Measurements from ENCODE around the gene PBLD. TPM values are rescaled to one million over a fixed set of nuclear protein-coding genes. Genes with fewer than 3 reads are reported as not detected.
"Not testable (repeated sequence)": the region's sequence is repeated elsewhere in the genome, so short reads cannot be mapped to it uniquely, and the experiment has no call there.

Gene PBLD
- polyA plus RNA-seq, 12 donors = 5.2 to 17.3 (median 8.0) TPM; not detected in 1

- no peak for DNase-seq
Measured at GRCh38 chr10:68280758-68281157, 52.0 kb downstream of the PBLD start.

DNA sequence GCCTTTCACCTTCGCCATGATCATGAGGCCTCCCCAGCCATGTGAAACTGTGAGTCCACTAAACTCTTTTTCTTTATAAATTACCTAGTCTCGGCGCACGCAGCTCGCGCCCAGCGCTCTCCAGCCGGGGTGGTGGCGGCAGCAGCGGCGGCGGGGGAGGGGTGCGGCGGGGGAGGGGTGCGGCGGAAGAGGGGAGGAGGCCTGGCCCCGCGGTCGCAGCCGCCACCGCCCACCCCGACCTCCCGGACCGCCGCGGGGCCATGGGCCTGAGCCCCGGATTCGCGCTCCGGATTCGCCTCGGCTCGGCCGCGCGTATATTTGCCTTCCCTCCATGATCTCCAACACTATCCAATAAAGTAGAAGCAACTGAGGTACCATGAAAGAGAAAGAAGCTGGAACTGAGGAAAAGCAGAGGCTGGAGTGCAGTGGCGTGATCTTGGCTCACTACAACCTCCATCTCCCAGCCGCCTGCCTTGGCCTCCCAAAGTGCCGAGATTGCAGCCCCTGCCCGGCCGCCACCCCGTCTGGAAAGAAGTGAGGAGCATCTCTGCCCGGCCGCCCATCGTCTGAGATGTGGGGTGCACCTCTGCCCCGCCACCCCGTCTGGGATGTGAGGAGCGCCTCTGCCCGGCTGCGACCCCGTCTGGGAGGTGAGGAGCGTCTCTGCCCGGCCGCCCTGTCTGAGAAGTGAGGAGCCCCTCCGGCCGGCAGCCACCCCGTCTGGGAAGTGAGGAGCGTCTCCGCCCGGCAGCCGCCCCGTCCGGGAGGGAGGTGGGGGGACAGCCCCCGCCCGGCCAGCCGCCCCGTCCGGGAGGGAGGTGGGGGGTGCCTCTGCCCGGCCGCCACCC, 53.6 kb downstream of the PBLD start:
- DNase-seq = not testable (repeated sequence)

DNA sequence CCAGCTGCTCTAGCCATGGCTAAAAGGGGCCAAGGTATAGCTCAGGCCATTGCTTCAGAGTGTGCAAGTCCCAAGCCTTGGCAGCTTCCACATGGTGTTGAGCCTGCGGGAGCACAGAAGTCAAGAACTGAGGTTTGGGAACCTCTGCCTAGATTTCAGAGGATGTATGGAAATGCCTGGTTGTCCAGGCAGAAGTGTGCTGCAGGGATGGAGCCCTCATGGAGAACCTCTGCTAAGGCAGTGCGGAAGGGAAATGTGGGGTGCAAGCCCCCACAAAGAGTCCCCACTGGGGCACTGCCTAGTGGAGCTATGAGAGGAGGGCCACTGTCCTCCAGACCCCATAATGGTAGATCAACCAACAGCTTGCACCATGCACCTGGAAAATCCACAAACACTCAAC, 54.9 kb downstream of the PBLD start:
- DNase-seq = not testable (repeated sequence)

DNA sequence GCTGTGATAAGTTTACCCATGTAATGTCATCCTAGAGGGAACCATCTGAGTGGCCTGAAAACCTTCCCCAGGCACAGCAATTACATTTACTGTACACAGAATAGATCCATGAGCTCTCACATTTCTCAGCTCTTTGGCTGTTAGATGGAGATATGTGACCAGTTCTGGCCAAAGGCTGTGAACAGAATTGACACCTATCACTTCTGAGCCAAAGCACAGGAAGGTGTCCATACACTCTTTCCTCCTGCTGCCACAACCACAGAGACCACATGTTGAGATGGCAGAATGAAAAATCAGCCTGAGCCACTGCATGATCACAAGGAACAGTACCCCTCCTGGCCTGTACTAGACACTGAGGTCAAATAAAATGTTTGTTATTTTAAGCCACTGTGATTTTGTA, 56.5 kb downstream of the PBLD start:
- DNase-seq = no peak

DNA sequence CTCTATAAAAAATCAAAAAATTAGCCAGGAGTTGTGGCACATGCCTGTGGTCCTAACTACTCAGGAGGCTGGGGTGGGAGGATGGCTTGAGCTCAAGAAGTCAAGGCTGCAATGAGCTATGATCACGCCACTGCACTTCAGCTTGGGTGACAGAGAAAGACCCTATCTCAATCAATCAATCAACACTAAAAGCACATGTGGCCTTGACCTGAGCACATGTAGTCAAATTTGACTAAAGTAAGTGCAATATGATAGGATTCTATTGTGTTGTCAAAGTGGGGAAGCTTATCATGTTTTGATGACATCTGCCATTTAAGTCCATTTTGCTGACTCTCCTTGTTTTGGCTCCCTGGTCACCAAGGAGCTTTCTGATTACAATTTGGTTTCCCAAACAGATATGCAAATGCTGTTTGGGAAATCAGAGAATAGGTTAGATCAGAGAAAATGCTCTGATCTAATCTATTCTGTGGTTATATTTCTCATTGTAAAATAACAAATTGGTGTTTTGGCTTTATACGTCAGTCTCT, 57.1 kb downstream of the PBLD start:
- no peak for DNase-seq

DNA sequence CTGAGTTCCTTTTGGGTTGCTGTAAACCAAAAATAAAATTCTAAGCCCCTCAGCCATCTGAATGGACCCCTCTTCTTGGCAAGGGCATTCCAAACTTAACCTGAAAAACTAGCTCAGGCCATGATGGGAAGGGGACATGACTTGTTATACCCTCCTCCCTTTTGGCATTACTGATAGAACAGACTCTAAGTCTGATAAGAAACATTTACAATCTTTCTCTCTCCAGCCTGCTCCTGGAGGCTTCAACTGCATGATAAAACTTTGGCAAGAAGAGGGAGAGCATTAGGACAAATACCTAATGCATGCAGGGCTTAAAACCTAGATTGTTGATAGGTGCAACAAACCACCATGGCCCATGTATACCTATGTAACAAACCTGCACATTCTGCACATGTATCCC, 59.9 kb downstream of the PBLD start:
- no peak for DNase-seq

DNA sequence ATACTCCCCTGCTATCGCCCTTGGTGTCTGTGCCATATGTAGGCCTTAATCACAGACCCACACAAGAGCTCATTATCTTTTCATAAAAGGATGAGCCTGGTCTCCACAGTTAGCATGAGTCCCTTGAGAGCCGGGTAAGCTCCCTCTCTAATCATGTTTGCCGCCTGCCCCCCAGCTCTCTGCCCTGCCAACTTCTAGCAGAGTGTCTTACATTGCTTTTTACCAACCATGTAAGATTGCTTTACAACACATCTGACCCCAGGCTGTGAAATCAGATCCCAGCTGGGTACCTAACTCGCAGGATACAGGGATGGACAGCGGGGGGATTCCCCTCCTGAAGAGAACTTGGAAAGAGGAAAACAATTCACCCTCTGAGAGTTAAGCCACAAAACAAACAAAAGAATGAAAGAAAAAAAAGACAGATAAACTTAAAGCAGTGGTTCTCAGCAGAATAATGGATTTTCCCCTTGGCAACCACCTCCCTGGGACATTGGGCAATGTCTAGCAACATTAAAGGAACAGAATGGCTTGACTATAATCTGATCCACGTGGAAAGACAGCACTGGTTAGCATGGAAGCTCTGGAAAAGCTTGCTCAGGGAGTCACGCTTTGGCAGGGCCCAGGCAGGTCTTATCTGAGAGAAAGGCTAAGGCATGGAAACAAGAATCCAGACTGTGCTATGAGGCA, 61.4 kb downstream of the PBLD start:
- no peak for DNase-seq

DNA sequence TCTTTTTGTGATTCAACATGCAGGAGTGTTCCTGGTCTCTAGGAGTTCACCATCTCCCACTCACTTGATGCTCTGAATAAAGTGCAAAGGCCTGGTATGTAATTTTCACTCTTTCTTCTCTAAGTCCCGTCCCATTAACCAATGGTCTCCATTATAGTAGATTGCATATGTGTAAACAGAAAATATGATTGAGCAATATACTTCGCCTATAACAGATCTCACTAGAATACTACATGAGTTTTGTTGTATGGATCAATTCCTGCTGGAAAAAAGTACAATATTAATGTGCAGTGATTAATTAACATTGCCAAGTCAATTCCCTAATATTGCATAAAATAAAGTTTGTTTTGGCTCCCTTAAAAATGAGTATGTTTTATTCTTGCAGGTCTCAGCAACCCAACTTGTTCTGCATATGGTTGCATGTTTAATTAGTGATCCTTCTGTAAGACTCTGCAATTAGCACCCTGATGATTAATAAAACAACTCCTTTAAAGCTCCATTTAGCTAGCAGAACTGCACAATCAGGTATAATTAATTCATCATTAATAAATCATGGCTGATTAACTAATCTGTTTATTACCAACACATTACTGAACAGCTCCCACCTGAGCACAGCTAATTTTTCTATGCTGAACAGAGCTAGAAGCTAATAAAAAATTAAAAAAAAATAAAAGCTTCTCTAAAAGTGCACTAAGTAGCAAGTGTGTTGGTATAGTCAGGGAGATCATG, 63.0 kb downstream of the PBLD start:
- no peak for DNase-seq

- DNase-seq = no peak
Measured at GRCh38 chr10:68261132-68261856, 71.4 kb downstream of the PBLD start.

DNA sequence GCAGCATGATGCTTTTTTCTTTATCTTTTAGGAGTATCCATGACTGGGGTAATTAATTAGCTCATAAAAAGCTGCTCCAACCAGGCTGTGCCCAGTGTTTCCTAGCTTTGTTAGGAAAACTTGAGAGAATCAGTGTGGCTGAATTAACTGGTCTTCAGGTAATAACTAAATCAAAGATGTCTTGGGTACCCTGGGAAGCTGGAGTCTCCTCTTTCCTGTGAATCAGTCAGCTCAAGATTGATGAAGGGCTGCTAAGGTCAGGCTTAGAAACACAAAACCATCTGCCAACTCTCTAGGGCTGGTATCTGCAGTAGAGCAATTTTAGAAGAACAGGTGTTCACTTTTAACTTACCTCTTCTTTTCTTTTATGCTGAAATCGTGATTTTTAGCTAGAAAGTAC, 79.4 kb downstream of the PBLD start:
- no peak for DNase-seq

DNA sequence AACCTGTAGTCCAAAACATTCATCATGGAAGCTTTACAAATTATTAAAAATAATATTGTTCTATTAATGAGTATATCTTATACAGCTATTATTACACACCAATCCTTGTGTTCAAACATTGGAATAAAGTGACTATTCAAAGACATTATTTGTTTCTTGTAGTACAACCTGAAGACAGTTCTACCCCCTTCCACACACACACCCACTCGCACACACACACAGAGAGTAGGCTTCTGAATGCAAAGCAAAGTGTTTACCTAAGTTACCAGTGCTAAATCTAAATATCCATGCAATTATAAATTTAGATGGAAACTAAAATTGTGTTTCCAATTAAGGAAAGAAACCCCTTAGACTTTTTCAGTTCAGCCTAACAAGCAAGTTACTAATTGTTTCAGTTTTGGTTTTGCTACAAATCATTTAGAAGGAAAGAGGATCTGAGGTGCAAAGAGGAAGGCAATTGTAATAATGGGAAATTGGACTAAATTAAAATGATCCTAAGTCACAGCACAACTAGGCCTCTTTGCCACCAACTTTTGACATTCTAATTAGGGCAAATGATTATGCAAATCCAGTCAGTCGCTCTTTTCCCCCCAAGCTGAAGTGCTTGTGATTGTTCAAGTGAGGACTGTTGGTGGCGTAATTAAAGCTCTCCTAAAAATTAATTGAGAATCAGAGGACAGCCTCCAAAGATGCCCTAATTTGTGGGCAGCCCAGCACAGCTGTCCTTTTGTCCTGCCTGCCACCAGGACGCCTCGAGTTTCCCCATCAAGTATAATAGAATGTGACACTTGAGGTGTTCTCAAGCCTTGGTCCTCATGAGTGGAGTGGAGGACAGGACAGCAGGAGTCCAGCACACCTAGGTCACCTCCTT, 80.9 kb downstream of the PBLD start:
- no peak for DNase-seq

DNA sequence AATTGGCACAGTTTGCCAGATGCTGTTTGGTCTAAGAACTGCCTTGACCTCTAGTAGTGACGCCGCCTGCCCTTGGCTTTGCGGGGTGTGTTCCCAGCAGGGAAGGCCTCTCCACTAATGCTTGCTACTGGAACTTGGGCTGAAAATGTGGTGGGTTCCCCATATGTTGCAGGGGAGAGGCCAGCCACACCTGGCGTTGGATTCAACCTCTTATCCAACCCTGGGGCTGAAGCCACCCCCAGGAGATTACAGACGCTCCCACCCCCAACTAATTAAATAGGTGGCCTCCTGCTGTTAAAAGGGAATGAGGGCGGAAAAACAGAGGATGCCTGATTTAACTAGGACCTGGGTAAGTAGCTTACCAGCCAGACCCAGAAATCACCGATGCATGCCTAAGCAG, 81.6 kb downstream of the PBLD start:
- DNase-seq = no peak

DNA sequence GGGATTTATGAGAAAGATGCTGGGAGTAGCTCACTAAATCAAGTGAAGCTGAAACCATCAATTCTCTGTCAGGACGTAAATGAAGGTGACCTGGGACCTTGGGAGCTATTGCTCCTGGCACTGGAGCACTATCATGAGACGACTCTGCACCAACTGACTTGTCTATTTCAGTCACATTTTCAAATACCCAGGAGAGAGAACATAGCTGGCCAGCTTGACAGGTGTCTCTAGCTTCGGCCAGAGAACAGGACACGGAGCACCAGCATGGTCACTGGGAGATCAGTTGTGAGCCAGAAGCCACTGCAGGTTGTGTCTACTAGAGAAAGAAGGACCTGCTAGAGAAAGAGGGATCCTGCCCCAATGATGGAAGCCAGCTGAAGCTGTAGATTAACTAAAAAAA, 83.4 kb downstream of the PBLD start:
- DNase-seq = no peak

GRCh38 chr10:68247931-68248330, 84.8 kb downstream of the PBLD start:
- no peak for DNase-seq

GRCh38 chr10:68246397-68246796, 86.3 kb downstream of the PBLD start:
- DNase-seq = not testable (repeated sequence)

DNA sequence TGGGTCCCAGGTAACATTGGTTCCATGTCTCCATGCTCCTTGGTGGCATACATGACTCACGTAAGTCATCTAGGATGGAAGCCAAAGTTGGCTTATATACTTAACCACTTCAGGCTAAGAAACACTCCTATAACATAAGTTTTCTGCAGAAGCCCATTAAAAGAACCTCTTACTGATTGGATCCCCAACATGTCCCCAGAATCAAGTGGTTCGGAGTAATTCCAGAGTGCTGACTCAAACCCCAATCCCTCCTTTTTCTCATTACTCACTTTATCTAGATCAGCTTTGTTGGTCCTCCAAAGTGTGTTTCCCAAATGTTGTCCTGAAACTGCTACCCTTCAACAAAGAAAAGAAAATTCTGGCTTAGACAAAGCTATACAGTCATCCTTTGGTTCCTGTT, 90.7 kb downstream of the PBLD start:
- DNase-seq = no peak

DNA sequence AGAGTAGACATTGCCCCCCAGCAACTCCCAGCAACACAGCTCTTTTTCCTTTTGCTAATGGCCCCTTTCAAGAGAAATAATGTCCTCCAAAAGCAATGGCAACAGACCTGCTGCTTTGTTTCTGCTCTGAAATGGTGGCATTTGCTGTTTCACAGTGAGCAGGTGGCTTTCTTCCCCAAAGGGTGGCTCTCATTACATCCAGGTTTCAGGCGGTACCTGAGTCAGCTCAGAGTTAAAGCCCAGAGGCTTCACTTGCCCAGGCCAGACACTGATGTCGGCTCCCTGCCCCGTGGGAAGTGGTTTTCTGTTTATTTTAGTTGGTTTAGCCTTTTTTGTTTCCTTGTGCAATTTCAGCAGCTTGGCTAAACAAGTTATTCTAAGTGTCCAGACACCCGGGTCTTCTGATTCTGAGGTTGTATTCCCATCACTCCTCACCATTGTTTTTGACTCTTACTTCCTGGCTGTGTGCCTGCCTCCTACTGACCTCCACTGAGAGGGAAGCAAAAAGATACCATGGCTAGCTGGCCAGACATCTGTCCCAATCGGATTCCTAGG, 93.1 kb downstream of the PBLD start:
- DNase-seq = no peak

- no peak for DNase-seq
Measured at GRCh38 chr10:68239069-68239468, 93.7 kb downstream of the PBLD start.

GRCh38 chr10:68238371-68238770, 94.4 kb downstream of the PBLD start:
- DNase-seq = no peak

DNA sequence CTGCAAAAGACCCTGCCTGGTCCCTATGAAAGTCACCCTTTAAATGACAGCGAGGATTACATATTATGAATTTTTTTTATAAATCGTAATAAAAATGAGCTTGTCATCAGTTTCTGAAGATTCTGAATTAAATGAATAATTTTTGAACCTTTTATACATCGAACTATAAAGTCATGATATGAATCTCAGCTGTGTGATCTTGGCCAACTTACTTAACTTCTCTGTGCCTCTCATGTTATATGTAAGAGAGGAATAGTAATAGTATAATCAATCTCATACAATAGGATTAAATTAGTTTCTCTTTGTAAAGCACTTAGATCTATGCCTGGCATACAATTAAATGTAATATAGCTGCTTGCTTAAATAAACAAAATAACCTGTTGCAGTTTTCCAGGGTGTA, 95.6 kb downstream of the PBLD start:
- DNase-seq = no peak

All from muscle of arm (tissue), 12 donors.